Measurements from ENCODE around the gene PRSS57.

The PRSS57 gene

GRCh38 chr19:655691-656090, 39.6 kb downstream of the PRSS57 start:
- no peak overlapping the region for H3K18ac ChIP-seq (ENCODE audit: low read length)
- H3K9ac ChIP-seq (ENCODE audit: low read length): no peak overlapping the region
- peaks cover 78% of the 10 kb centered on the region for H3K79me2 ChIP-seq (ENCODE audit: control insufficient read depth, insufficient read depth, low read length)
- no peak overlapping the region for H2BK15ac ChIP-seq (replicated peaks; ENCODE audit: low read depth)
- H3K79me1 ChIP-seq (ENCODE audit: low read length): peaks cover 4% of the 10 kb centered on the region
- H3K4ac ChIP-seq (ENCODE audit: low read depth, low read length): no peak overlapping the region
- no peak overlapping the region for H2BK120ac ChIP-seq (ENCODE audit: low read depth, low read length)
- no peak overlapping the region for H3K27ac ChIP-seq (ENCODE audit: low read depth, low read length)
- H3K27me3 ChIP-seq (ENCODE audit: insufficient read depth, low read length, poor library complexity): no peaks in the 10 kb centered on the region
- no peak for DNase-seq
- H2BK5ac ChIP-seq (ENCODE audit: low read length): no peak overlapping the region
- no CpG with 5 or more reads among the region's 17 CpGs for WGBS (ENCODE audit: extremely low coverage, insufficient coverage, low lambda C conversion rate)
- no peak overlapping the region for H3K4me3 ChIP-seq (ENCODE audit: low read length)
- H3K36me3 ChIP-seq (ENCODE audit: control insufficient read depth, insufficient read depth, low read length): peaks cover 1% of the 10 kb centered on the region
- no peak overlapping the region for H3K23ac ChIP-seq (ENCODE audit: low read length)
- no peak overlapping the region for H4K5ac ChIP-seq (ENCODE audit: low read length)
- H3K56ac ChIP-seq (ENCODE audit: low read length): no peak overlapping the region
- H3K4me1 ChIP-seq (ENCODE audit: control insufficient read depth, low read depth, low read length): no peaks in the 10 kb centered on the region
- no peak overlapping the region for H4K8ac ChIP-seq (ENCODE audit: low read depth, low read length)
- H3K4me2 ChIP-seq (ENCODE audit: low read length): no peak overlapping the region
- no peak overlapping the region for H2AK5ac ChIP-seq (ENCODE audit: low read length)

GRCh38 chr19:653425-653824, 41.8 kb downstream of the PRSS57 start:
- no peak overlapping the region for H3K9ac ChIP-seq (ENCODE audit: low read length)
- no peak overlapping the region for H3K4me2 ChIP-seq (ENCODE audit: low read length)
- no peak overlapping the region for H3K4ac ChIP-seq (ENCODE audit: low read depth, low read length)
- H3K36me3 ChIP-seq (ENCODE audit: control insufficient read depth, insufficient read depth, low read length): peaks cover 3% of the 10 kb centered on the region
- no peak overlapping the region for H2AK5ac ChIP-seq (ENCODE audit: low read length)
- H3K4me3 ChIP-seq (ENCODE audit: low read length): no peak overlapping the region
- H4K5ac ChIP-seq (ENCODE audit: low read length): no peak overlapping the region
- no peak overlapping the region for H2BK120ac ChIP-seq (ENCODE audit: low read depth, low read length)
- no peak for DNase-seq
- peaks cover 4% of the 10 kb centered on the region for H3K79me1 ChIP-seq (ENCODE audit: low read length)
- no peak overlapping the region for H3K23ac ChIP-seq (ENCODE audit: low read length)
- no peak overlapping the region for H3K56ac ChIP-seq (ENCODE audit: low read length)
- H3K27me3 ChIP-seq (ENCODE audit: insufficient read depth, low read length, poor library complexity): no peaks in the 10 kb centered on the region
- no peak overlapping the region for H2BK15ac ChIP-seq (replicated peaks; ENCODE audit: low read depth)
- no peaks in the 10 kb centered on the region for H3K4me1 ChIP-seq (ENCODE audit: control insufficient read depth, low read depth, low read length)
- H3K79me2 ChIP-seq (ENCODE audit: control insufficient read depth, insufficient read depth, low read length): peaks cover 56% of the 10 kb centered on the region
- H3K18ac ChIP-seq (ENCODE audit: low read length): no peak overlapping the region
- H4K8ac ChIP-seq (ENCODE audit: low read depth, low read length): no peak overlapping the region
- H3K27ac ChIP-seq (ENCODE audit: low read depth, low read length): no peak overlapping the region
- WGBS (ENCODE audit: extremely low coverage, insufficient coverage, low lambda C conversion rate): no CpG with 5 or more reads among the region's 17 CpGs
- no peak overlapping the region for H2BK5ac ChIP-seq (ENCODE audit: low read length)

DNA sequence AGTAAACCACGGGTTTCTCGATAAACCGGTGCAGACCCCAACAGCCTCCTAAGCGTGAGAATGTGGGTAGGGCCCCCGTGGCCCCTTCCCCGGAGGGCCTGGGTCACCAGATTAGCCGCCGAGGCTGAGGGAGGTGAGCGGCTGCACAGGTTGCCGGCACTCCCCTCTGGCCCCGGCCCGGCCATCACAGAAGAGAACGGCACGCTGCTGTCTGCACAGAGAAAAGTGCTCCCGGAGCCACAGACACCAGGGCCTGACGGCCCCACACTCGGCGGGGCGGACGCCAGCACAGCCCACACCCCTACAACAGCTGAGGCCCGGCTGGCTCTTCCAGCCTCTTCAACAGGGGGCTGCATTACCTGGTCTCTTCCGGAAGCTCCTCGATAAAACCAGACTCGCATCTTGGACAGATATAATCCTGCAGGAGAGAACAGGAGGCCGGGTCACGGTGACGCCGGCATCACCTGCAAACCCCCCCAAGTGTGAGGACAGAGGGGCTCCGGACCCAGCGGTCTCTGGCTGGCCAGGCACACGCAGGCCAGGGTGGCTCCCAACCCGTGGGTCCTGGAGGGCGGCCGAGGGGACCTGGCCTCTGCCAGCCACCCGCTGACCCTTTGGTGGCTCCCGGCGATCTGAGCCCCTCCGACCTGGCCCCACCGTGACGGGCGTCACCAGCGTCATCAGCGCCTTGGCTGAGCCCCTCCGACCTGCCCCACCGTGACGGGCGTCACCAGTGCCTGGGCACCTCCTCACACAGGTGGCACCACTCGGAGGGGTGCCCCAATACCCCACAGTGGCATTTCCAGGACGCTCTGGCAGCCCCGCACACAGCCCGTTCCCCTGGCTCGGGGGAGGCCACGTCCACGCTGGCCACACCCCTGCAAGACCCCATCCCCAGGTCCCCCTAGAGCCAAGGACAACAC, 42.5 kb downstream of the PRSS57 start:
- Histone ChIP-seq H2AK5ac (ENCODE audit: low read length) (no peak overlapping the region), H3K27me3 (ENCODE audit: insufficient read depth, low read length, poor library complexity) (no peaks in the 10 kb centered on the region), H3K4me2 (ENCODE audit: low read length) (no peak overlapping the region), H3K4ac (ENCODE audit: low read depth, low read length) (no peak overlapping the region), H3K79me1 (ENCODE audit: low read length) (peaks cover 4% of the 10 kb centered on the region), H3K27ac (ENCODE audit: low read depth, low read length) (no peak overlapping the region), H3K18ac (ENCODE audit: low read length) (no peak overlapping the region), H2BK15ac (replicated peaks; ENCODE audit: low read depth) (no peak overlapping the region), H2BK5ac (ENCODE audit: low read length) (no peak overlapping the region), H3K9ac (ENCODE audit: low read length) (no peak overlapping the region), H3K4me1 (ENCODE audit: control insufficient read depth, low read depth, low read length) (no peaks in the 10 kb centered on the region), H4K5ac (ENCODE audit: low read length) (no peak overlapping the region), H3K4me3 (ENCODE audit: low read length) (no peak overlapping the region), H3K36me3 (ENCODE audit: control insufficient read depth, insufficient read depth, low read length) (peaks cover 5% of the 10 kb centered on the region), H2BK120ac (ENCODE audit: low read depth, low read length) (no peak overlapping the region), H4K8ac (ENCODE audit: low read depth, low read length) (no peak overlapping the region), H3K79me2 (ENCODE audit: control insufficient read depth, insufficient read depth, low read length) (peaks cover 49% of the 10 kb centered on the region), H3K56ac (ENCODE audit: low read length) (no peak overlapping the region), H3K23ac (ENCODE audit: low read length) (no peak overlapping the region)
- WGBS (ENCODE audit: extremely low coverage, insufficient coverage, low lambda C conversion rate): no CpG with 5 or more reads among the region's 54 CpGs
- DNase-seq: no peak

DNA sequence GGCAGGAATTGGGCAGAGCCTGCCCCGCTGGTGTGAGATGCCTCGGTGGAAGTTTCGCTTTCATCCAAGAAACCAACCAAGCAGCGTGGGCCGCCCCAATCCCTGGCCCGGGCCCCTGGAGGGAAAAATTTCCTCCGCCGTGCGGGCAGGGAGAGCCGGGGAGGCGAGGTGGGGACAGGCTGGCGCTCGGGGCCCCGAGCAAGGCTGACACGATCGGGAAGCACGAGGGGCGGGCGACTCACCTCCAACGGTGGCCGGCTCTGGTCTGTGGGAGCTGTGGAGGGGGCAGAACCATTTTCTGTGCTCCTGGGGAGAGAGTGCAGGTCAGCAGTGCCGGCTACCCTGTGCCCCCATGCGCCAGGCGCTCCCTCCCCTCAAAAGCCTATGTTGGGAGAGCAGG, 43.3 kb downstream of the PRSS57 start:
- Histone ChIP-seq H3K36me3 (ENCODE audit: control insufficient read depth, insufficient read depth, low read length) (peaks cover 5% of the 10 kb centered on the region), H3K23ac (ENCODE audit: low read length) (no peak overlapping the region), H3K9ac (ENCODE audit: low read length) (no peak overlapping the region), H3K4me3 (ENCODE audit: low read length) (no peak overlapping the region), H3K4ac (ENCODE audit: low read depth, low read length) (no peak overlapping the region), H3K79me1 (ENCODE audit: low read length) (peaks cover 4% of the 10 kb centered on the region), H3K56ac (ENCODE audit: low read length) (no peak overlapping the region), H3K4me1 (ENCODE audit: control insufficient read depth, low read depth, low read length) (no peaks in the 10 kb centered on the region), H2AK5ac (ENCODE audit: low read length) (no peak overlapping the region), H3K27me3 (ENCODE audit: insufficient read depth, low read length, poor library complexity) (no peaks in the 10 kb centered on the region), H2BK5ac (ENCODE audit: low read length) (no peak overlapping the region), H4K8ac (ENCODE audit: low read depth, low read length) (no peak overlapping the region), H3K4me2 (ENCODE audit: low read length) (no peak overlapping the region), H4K5ac (ENCODE audit: low read length) (no peak overlapping the region), H3K27ac (ENCODE audit: low read depth, low read length) (no peak overlapping the region), H3K79me2 (ENCODE audit: control insufficient read depth, insufficient read depth, low read length) (peaks cover 41% of the 10 kb centered on the region), H2BK120ac (ENCODE audit: low read depth, low read length) (no peak overlapping the region), H3K18ac (ENCODE audit: low read length) (no peak overlapping the region), H2BK15ac (replicated peaks; ENCODE audit: low read depth) (no peak overlapping the region)
- no peak for DNase-seq
- no CpG with 5 or more reads among the region's 24 CpGs for WGBS (ENCODE audit: extremely low coverage, insufficient coverage, low lambda C conversion rate)

DNA sequence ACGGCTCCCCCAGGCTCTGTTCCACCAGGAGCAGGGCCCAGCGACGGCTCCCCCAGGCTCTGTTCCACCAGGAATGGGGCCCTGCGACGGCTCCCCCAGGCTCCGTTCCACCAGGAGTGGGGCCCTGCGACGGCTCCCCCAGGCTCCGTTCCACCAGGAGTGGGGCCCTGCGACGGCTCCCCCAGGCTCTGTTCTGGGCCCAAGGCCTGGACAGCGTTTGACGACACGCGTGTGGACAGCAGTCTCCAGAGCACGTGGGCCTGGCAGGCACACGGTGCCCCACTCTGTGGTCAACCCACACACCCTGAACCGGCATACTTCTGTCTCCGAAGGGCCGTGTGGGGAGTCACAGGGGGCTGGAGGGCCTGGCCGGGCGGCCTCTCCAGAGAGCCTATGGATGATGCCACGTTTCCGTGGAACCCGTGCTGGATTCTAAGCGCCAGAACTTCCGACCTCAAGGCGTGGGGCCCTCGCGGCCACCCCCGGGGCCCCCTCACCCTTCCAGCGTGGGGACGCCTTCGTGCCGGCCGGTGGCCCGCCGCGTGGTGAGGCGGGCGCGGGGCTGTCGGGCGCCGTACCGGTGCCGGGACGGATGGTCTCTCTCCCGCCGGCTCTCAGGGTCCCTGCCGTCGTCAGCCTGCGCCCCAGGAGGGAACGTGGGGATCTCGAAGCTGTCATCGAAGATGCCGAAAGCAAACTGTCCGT, 44.0 kb downstream of the PRSS57 start:
- Histone ChIP-seq H3K27ac (ENCODE audit: low read depth, low read length) (no peak overlapping the region), H3K23ac (ENCODE audit: low read length) (no peak overlapping the region), H3K4me2 (ENCODE audit: low read length) (no peak overlapping the region), H3K4me1 (ENCODE audit: control insufficient read depth, low read depth, low read length) (no peaks in the 10 kb centered on the region), H2BK15ac (replicated peaks; ENCODE audit: low read depth) (no peak overlapping the region), H3K4me3 (ENCODE audit: low read length) (no peak overlapping the region), H4K8ac (ENCODE audit: low read depth, low read length) (no peak overlapping the region), H3K36me3 (ENCODE audit: control insufficient read depth, insufficient read depth, low read length) (peaks cover 9% of the 10 kb centered on the region), H3K56ac (ENCODE audit: low read length) (no peak overlapping the region), H3K9ac (ENCODE audit: low read length) (no peak overlapping the region), H2BK120ac (ENCODE audit: low read depth, low read length) (no peak overlapping the region), H3K18ac (ENCODE audit: low read length) (no peak overlapping the region), H3K79me2 (ENCODE audit: control insufficient read depth, insufficient read depth, low read length) (peaks cover 34% of the 10 kb centered on the region), H2BK5ac (ENCODE audit: low read length) (no peak overlapping the region), H3K4ac (ENCODE audit: low read depth, low read length) (no peak overlapping the region), H3K27me3 (ENCODE audit: insufficient read depth, low read length, poor library complexity) (no peaks in the 10 kb centered on the region), H4K5ac (ENCODE audit: low read length) (no peak overlapping the region), H3K79me1 (ENCODE audit: low read length) (peaks cover 4% of the 10 kb centered on the region), H2AK5ac (ENCODE audit: low read length) (no peak overlapping the region)
- no peak for DNase-seq
- no CpG with 5 or more reads among the region's 58 CpGs for WGBS (ENCODE audit: extremely low coverage, insufficient coverage, low lambda C conversion rate)
